HEK293 (cell line): ENCODE data around the gene SMO.

Experiments used
- BCL6B ChIP-seq: fragments of 450-650 bp; formaldehyde crosslinking; IDR thresholded peaks from 2 replicates; pipeline ENCODE4 v1.5.1; 2017; ENCODE audit warnings: missing biosample characterization, missing genetic modification characterization
- HOXD13 ChIP-seq: sonication (generic); formaldehyde crosslinking; IDR thresholded peaks from 2 replicates; pipeline ENCODE4 v1.8.0; 2022; ENCODE audit warnings: missing genetic modification reagents, borderline replicate concordance
- MEIS1 ChIP-seq: sonication (generic); formaldehyde crosslinking; IDR thresholded peaks from 2 replicates; pipeline ENCODE4 v1.8.1; 2022; ENCODE audit warnings: missing genetic modification reagents, mild to moderate bottlenecking, borderline replicate concordance
- TCF7L2 ChIP-seq: IDR thresholded peaks from 2 replicates; pipeline ENCODE4 v1.6.1; 2011; ENCODE audit warnings: low read depth, mild to moderate bottlenecking, inconsistent platforms, low read length, moderate library complexity, borderline replicate concordance
- ZFP69B ChIP-seq: fragments of 450-650 bp; formaldehyde crosslinking; IDR thresholded peaks from 2 replicates; pipeline ENCODE4 v1.5.1; 2016; ENCODE audit warnings: missing biosample characterization, missing genetic modification characterization
- ZNF114 ChIP-seq: fragments of 450-650 bp; formaldehyde crosslinking; IDR thresholded peaks from 2 replicates; pipeline ENCODE4 v1.5.0; 2017; ENCODE audit warnings: missing biosample characterization, missing genetic modification characterization
- ZNF121 ChIP-seq: fragments of 450-650 bp; formaldehyde crosslinking; IDR thresholded peaks from 2 replicates; pipeline ENCODE4 v1.5.1; 2016; ENCODE audit warnings: missing biosample characterization, missing genetic modification characterization
- ZNF16 ChIP-seq: fragments of 450-650 bp; formaldehyde crosslinking; IDR thresholded peaks from 2 replicates; pipeline ENCODE4 v1.5.1; 2016; ENCODE audit warnings: low read depth, missing biosample characterization, missing genetic modification characterization
- ZNF26 ChIP-seq: fragments of 450-650 bp; formaldehyde crosslinking; IDR thresholded peaks from 2 replicates; pipeline ENCODE4 v1.5.1; 2016; ENCODE audit warnings: missing biosample characterization, missing genetic modification characterization
- ZNF341 ChIP-seq: fragments of 450-650 bp; formaldehyde crosslinking; IDR thresholded peaks from 2 replicates; pipeline ENCODE4; 2016; ENCODE audit warnings: low read depth, missing biosample characterization, missing genetic modification characterization
- ZNF394 ChIP-seq: fragments of 450-650 bp; formaldehyde crosslinking; IDR thresholded peaks from 2 replicates; pipeline ENCODE4 v1.5.1; 2016; ENCODE audit warnings: missing biosample characterization, missing genetic modification characterization, mild to moderate bottlenecking, moderate library complexity, borderline replicate concordance
- ZNF404 ChIP-seq: fragments of 450-650 bp; formaldehyde crosslinking; IDR thresholded peaks from 2 replicates; pipeline ENCODE4 v1.5.1; 2017; ENCODE audit warnings: missing biosample characterization, missing genetic modification characterization
- ZNF473 ChIP-seq: fragments of 450-650 bp; formaldehyde crosslinking; IDR thresholded peaks from 2 replicates; pipeline ENCODE4 v1.5.1; 2017; ENCODE audit warnings: missing biosample characterization, missing genetic modification characterization
- ZNF48 ChIP-seq: fragments of 450-650 bp; formaldehyde crosslinking; IDR thresholded peaks from 2 replicates; pipeline ENCODE4 v1.5.1; 2016; ENCODE audit warnings: missing biosample characterization, missing genetic modification characterization
- ZNF488 ChIP-seq: fragments of 450-650 bp; formaldehyde crosslinking; IDR thresholded peaks from 2 replicates; pipeline ENCODE4 v1.5.1; 2016; ENCODE audit warnings: missing biosample characterization, missing genetic modification characterization
- ZNF530 ChIP-seq: fragments of 450-650 bp; formaldehyde crosslinking; IDR thresholded peaks from 2 replicates; pipeline ENCODE4 v1.5.1; 2016; ENCODE audit warnings: low read depth, missing biosample characterization, missing genetic modification characterization
- ZNF555 ChIP-seq: fragments of 450-650 bp; formaldehyde crosslinking; conservative IDR thresholded peaks from 2 replicates; pipeline ENCODE4 v1.5.1; 2017; ENCODE audit warnings: missing biosample characterization, mild to moderate bottlenecking, missing genetic modification characterization, inconsistent platforms
- ZNF585B ChIP-seq: fragments of 450-650 bp; formaldehyde crosslinking; IDR thresholded peaks from 2 replicates; pipeline ENCODE4 v1.5.1; 2016; ENCODE audit warnings: missing biosample characterization, missing genetic modification characterization
- ZNF596 ChIP-seq: fragments of 450-650 bp; IDR thresholded peaks from 2 replicates; pipeline ENCODE4 v1.5.0; 2018; ENCODE audit warnings: missing biosample characterization, mild to moderate bottlenecking, missing genetic modification characterization, moderate library complexity
- ZNF600 ChIP-seq: fragments of 450-650 bp; formaldehyde crosslinking; IDR thresholded peaks from 2 replicates; pipeline ENCODE4 v1.5.1; 2016; ENCODE audit warnings: missing biosample characterization, missing genetic modification characterization
- ZNF658 ChIP-seq: fragments of 450-650 bp; formaldehyde crosslinking; IDR thresholded peaks from 2 replicates; pipeline ENCODE4; 2016; ENCODE audit warnings: missing biosample characterization, missing genetic modification characterization
- ZNF660 ChIP-seq: fragments of 450-650 bp; IDR thresholded peaks from 2 replicates; pipeline ENCODE4 v1.5.1; 2018; ENCODE audit warnings: missing biosample characterization, mild to moderate bottlenecking, missing genetic modification characterization
- ZNF701 ChIP-seq: fragments of 450-650 bp; formaldehyde crosslinking; IDR thresholded peaks from 2 replicates; pipeline ENCODE4 v1.5.1; 2016; ENCODE audit warnings: missing biosample characterization, missing genetic modification characterization
- ZNF792 ChIP-seq: fragments of 450-650 bp; formaldehyde crosslinking; IDR thresholded peaks from 2 replicates; pipeline ENCODE4 v1.5.1; 2016; ENCODE audit warnings: missing biosample characterization, missing genetic modification characterization
- TF ChIP-seq, protein P1 (sequence below): fragments of 450-650 bp; formaldehyde crosslinking; IDR thresholded peaks from 2 replicates; pipeline ENCODE4 v1.5.1; 2016; ENCODE audit warnings: missing biosample characterization, missing genetic modification characterization
- TF ChIP-seq, protein P2 (sequence below): fragments of 450-650 bp; formaldehyde crosslinking; conservative IDR thresholded peaks from 2 replicates; pipeline ENCODE4 v1.5.1; 2016; ENCODE audit warnings: low read depth, missing biosample characterization, missing genetic modification characterization
- TF ChIP-seq, protein P3 (sequence below): fragments of 450-650 bp; formaldehyde crosslinking; IDR thresholded peaks from 2 replicates; pipeline ENCODE4 v1.5.1; 2016; ENCODE audit warnings: missing biosample characterization, missing genetic modification characterization, borderline replicate concordance

Gene SMO

DNA sequence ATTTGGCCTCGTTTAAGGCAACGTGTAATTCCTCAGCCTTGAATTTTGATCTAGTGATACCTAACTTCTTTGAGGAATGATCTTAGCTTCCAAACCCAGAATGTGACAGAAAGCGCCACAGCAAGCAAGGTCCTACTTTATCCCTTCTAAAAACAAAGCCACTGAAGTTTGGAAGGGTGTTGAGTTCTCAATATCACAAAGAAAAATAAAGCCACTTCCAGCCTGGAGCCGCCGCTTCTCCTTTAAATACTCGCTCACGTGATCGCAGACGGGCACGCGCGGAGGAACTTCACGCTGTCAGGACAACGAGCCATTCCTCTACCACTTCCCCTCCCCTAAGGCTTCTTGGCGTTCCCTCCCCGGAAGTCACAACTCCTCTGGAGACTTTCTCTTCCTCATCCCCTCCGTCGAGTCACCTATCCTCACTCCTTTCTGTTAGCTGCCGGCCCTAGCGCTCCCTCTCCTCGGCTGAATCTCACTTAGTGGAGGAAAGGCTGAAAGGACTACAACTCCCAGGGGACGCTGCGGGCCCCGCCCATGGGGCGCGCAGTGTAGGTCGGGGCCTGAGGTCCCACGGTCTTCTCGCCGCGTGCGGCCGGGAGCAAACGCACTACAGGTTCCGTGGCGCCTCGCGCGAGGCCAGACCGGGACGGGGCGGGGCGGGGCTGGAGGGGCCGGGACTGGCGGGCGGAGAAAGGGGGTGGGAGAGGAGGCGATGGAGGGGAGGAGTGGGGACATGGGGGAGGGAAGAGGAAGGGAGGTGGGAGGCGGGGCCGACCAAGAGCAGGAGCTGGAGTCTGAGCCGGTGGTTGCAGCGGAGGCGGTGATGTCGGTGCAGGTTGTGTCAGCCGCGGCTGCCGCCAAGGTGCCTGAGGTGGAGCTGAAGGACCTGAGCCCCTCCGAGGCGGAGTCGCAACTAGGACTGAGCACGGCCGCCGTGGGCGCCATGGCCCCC lies 36.1 kb downstream of the SMO start, which contains the start of gene AHCYL2 (continued):
- no peak for TF ChIP-seq ZNF404 (tag by site-specific recombination)
- TF ChIP-seq, protein P1, sequence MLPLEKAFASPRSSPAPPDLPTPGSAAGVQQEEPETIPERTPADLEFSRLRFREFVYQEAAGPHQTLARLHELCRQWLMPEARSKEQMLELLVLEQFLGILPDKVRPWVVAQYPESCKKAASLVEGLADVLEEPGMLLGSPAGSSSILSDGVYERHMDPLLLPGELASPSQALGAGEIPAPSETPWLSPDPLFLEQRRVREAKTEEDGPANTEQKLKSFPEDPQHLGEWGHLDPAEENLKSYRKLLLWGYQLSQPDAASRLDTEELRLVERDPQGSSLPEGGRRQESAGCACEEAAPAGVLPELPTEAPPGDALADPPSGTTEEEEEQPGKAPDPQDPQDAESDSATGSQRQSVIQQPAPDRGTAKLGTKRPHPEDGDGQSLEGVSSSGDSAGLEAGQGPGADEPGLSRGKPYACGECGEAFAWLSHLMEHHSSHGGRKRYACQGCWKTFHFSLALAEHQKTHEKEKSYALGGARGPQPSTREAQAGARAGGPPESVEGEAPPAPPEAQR: no peak
- TF ChIP-seq ZNF473: no peak
- TF ChIP-seq ZNF530 (tag by site-specific recombination): no peak
- no peak for TF ChIP-seq ZNF792 (tag by site-specific recombination)
- no peak for TF ChIP-seq ZNF658 (tag by site-specific recombination)
- TF ChIP-seq ZFP69B (tag by site-specific recombination): 0 out of 2 replicates have a peak, but pooled peaks have one; percentile 34
- TF ChIP-seq ZNF701 (tag by site-specific recombination): no peak
- no peak for TF ChIP-seq HOXD13 (CRISPR knock-in tag)
- no peak for TF ChIP-seq ZNF488 (tag by site-specific recombination)
- peak; percentile 3; the same call in 1 of the 2 replicates for TF ChIP-seq ZNF660
- no peak for TF ChIP-seq ZNF26 (tag by site-specific recombination)
- no peak for TF ChIP-seq ZNF596 (tag by site-specific recombination)
- no peak for TF ChIP-seq ZNF16 (tag by site-specific recombination)
- TF ChIP-seq ZNF555: no peak
- TF ChIP-seq, protein P2, sequence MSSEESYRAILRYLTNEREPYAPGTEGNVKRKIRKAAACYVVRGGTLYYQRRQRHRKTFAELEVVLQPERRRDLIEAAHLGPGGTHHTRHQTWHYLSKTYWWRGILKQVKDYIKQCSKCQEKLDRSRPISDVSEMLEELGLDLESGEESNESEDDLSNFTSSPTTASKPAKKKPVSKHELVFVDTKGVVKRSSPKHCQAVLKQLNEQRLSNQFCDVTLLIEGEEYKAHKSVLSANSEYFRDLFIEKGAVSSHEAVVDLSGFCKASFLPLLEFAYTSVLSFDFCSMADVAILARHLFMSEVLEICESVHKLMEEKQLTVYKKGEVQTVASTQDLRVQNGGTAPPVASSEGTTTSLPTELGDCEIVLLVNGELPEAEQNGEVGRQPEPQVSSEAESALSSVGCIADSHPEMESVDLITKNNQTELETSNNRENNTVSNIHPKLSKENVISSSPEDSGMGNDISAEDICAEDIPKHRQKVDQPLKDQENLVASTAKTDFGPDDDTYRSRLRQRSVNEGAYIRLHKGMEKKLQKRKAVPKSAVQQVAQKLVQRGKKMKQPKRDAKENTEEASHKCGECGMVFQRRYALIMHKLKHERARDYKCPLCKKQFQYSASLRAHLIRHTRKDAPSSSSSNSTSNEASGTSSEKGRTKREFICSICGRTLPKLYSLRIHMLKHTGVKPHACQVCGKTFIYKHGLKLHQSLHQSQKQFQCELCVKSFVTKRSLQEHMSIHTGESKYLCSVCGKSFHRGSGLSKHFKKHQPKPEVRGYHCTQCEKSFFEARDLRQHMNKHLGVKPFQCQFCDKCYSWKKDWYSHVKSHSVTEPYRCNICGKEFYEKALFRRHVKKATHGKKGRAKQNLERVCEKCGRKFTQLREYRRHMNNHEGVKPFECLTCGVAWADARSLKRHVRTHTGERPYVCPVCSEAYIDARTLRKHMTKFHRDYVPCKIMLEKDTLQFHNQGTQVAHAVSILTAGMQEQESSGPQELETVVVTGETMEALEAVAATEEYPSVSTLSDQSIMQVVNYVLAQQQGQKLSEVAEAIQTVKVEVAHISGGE (tag by site-specific recombination): peak; percentile 91
- TF ChIP-seq ZNF394 (tag by site-specific recombination): peak; percentile 77; the same call in 1 of the 2 replicates
- TF ChIP-seq ZNF48: no peak
- TF ChIP-seq MEIS1: no peak
- TF ChIP-seq, protein P3, sequence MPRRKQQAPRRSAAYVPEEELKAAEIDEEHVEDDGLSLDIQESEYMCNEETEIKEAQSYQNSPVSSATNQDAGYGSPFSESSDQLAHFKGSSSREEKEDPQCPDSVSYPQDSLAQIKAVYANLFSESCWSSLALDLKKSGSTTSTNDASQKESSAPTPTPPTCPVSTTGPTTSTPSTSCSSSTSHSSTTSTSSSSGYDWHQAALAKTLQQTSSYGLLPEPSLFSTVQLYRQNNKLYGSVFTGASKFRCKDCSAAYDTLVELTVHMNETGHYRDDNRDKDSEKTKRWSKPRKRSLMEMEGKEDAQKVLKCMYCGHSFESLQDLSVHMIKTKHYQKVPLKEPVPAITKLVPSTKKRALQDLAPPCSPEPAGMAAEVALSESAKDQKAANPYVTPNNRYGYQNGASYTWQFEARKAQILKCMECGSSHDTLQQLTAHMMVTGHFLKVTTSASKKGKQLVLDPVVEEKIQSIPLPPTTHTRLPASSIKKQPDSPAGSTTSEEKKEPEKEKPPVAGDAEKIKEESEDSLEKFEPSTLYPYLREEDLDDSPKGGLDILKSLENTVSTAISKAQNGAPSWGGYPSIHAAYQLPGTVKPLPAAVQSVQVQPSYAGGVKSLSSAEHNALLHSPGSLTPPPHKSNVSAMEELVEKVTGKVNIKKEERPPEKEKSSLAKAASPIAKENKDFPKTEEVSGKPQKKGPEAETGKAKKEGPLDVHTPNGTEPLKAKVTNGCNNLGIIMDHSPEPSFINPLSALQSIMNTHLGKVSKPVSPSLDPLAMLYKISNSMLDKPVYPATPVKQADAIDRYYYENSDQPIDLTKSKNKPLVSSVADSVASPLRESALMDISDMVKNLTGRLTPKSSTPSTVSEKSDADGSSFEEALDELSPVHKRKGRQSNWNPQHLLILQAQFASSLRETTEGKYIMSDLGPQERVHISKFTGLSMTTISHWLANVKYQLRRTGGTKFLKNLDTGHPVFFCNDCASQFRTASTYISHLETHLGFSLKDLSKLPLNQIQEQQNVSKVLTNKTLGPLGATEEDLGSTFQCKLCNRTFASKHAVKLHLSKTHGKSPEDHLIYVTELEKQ (tag by site-specific recombination): no peak
- peak; percentile 83 for TF ChIP-seq ZNF600 (tag by site-specific recombination)
- no peak for TF ChIP-seq ZNF121 (tag by site-specific recombination)
- no peak for TF ChIP-seq TCF7L2
- TF ChIP-seq ZNF585B: no peak
- no peak for TF ChIP-seq ZNF114 (tag by site-specific recombination)
- TF ChIP-seq BCL6B (tag by site-specific recombination): no peak
- peak; percentile 99 for TF ChIP-seq ZNF341 (tag by site-specific recombination)
